GM21367 (cell line): ENCODE data around the gene ZNF324B.
"Not testable (repeated sequence)": the region's sequence is repeated elsewhere in the genome, so short reads cannot be mapped to it uniquely, and the experiment has no call there.

Source experiments
- ATAC-seq: cut with Tn5 transposase; IDR thresholded peaks from one replicate; pipeline ENCODE4 v1.9.1; 2021; ENCODE audit not compliant: unreplicated experiment

The ZNF324B gene

DNA sequence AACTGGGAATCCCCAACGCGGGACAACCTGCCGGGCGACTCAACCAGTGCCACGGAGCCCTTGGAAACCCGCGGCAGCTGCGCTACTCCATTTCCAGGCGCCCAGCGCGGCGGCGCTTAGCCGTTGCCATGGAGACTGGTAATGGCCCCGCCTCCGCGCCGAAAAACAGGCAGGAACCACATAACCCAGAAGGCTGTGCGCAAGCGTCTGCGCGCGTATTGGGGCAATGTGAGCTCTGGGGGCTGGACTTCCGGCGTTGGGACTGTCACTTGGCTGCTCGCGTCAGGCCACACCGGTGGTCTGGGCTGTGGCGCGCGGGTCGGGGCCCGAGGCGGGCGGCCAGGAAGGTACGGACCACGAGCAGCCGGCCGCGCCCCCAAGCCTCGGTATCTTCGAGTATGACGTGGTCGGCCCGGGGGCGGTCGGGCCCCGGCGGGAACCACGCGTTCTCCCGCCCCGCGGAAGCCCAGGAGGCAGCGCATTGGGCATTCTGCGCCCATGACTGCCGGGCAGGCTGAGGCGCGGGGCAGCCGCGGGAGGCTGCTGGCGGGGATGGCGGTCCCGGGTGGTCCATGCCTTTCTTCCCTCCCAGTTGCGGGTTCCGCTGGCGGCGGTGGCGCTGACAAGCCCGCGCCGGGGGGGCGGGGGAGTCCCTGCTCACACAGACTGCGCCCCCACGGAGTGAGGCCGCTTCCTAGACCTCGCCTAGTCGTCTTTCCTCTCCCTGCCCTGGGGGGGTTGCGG lies at the start of gene ZNF324B:
ZNF324B (plus strand) TSS at position 265 of the 744 bp plus-strand sequence. CDS start 2,080 bp downstream, outside the sequence.
- peak; percentile 83 for ATAC-seq

GRCh38 chr19:58401840-58402421 lies 49.5 kb upstream of the ZNF324B start:
- no peak for ATAC-seq

DNA sequence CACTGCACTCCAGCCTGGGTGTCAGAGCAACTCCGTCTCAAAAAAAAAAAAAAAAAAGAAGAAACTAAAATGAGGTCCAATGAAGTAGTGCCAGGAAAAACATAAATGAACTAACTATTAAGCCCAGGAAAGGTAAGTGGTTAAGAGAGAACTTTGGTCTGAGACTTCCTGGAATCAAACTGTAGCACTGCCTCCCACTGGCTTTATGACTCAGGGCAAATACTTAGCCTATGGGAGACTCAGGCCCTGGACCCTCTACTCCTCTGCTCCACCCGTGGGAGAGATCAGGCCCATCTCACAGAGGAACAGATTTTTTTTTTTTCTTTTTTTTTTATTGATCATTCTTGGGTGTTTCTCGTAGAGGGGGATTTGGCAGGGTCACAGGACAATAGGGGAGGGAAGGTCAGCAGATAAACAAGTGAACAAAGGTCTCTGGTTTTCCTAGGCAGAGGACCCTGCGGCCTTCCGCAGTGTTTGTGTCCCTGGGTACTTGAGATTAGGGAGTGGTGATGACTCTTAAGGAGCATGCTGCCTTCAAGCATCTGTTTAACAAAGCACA lies 47.4 kb upstream of the ZNF324B start:
- ATAC-seq, result not testable (repeated sequence)

GRCh38 chr19:58406818-58407657 lies 44.4 kb upstream of the ZNF324B start:
- ATAC-seq, result no peak

- no peak for ATAC-seq
These were observed 43.7 kb upstream of the ZNF324B start for GRCh38 chr19:58407658-58408151.

GRCh38 chr19:58408152-58409009 lies 43.0 kb upstream of the ZNF324B start, which contains the start of gene ZNF584:
TSS of gene ZNF584 (plus strand) at chr19:58408649. CDS start at chr19:58409148, 499 bp downstream.
- ATAC-seq, result peak; percentile 88

GRCh38 chr19:58409010-58409790 lies 42.2 kb upstream of the ZNF324B start:
- no peak for ATAC-seq

DNA sequence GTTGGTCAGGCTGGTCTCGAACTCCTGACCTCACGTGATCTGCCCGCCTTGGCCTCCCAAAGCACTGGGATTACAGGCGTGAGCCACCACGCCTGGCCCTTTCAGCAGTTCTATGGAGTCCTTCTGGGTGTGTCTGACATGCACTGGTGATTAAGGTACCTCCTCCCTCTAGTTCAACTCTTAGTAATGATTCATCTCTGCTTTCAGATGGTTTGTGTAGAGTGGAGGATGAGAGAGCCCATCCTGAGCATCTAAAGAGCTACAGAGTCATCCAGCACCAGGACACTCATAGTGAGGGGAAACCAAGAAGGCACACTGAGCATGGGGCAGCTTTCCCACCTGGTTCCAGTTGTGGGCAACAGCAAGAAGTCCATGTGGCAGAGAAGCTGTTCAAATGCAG lies 34.8 kb upstream of the ZNF324B start:
- no peak for ATAC-seq

DNA sequence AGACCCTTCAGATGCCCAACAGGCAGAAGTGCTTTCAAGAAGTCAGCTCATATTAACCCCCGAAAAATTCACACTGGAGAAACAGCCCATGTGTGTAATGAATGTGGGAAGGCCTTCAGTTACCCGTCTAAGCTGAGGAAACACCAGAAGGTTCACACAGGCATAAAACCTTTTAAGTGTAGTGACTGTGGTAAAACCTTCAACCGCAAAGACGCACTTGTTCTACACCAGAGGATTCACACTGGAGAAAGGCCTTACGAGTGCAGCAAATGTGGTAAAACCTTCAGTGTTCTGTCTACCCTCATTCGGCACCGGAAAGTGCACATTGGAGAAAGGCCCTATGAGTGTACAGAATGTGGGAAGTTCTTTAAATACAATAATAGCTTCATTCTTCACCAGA lies 34.4 kb upstream of the ZNF324B start:
- ATAC-seq, result no peak

GRCh38 chr19:58428617-58429016 lies 22.8 kb upstream of the ZNF324B start:
- ATAC-seq, result no peak

DNA sequence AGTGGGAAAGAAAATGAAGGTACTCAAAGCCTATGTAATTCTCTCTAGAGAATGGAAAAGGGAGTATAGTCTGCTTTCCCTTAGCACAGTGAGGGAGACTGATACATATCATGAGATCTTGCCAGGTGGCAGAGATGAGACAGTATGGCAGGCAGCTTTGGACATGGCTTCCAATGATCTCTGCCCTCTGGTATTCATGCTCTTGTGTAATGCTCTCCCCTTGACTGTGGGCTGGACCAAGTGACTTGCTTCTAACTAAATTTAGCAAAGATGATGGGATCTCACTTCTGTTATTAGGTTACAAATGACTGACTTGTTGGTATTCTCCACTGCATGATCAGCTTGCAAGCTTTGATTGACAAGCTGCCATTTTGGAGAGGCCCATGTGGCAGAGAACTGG lies 21.7 kb upstream of the ZNF324B start:
- ATAC-seq, result no peak

- ATAC-seq, result no peak
These were observed 17.2 kb upstream of the ZNF324B start for GRCh38 chr19:58434217-58434616.

DNA sequence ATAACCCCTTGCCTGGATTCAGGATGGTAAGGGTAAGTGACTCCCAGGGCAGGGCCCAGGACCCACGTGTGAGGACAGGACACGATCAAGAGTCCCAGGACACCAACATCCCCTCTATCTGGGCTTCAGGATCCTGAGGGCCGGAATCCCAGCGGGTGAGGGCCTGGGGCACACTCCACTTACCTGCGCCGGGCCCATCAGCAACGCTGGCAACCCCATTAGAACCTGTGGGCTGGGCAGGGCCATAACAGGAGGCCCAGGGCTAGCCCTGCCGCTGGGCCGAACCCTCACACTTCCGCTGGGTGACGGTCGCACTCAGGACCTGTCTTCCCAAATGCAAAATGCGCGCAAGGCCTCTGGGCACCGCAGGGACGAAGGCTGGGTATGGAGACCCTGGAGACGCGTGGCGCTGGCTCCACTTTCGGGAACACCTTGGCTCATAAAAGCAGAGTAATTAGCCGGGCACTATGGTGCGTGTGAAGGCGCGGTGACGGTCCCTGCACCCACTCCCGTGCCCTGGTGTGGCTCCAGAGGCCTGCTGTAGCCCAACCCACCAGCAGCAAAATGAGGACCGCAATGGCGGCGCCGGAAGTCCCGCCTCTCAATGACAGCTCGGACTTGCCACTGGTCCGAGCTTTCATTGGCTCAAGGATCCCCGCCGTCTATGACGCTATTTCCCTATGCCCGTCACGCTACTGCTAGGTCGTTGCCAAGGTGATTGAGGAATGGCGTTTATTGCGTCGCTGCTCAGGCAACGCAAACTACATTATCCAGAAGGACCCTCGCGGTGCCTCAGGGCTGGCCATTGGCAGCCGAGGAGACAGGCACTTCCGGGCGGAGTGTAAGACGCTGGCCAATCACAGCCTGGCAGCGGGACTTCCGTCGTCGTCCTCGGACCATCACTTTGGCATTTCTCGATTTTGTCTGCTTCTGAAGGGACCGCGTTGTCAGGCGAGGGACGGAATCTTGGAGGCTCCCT lies 11.6 kb upstream of the ZNF324B start, which contains the start of gene ZNF132:
ZNF132 (minus strand) TSS at position 578 of the 979 bp plus-strand sequence; CDS start at position 246, 332 bp downstream.
- peak; percentile 92 for ATAC-seq

DNA sequence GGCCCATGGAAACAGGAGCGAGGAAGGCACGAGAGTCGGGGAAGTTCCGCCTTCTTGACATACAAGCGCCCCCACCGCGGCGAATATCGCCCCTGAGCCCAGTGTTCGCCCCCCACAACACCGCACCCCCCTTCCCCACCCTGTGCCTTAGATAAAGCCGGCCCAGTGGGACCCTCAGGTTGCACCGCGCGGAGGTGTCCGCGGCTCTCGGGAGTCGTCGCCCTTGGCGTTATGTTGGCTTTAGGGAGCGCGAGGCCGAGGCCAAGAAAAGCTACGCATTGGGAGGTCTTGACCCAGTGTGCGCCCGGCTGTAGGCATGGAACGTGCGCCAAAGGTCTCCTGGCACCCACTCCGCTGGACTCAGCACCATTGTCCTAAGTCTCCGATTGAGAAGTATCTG lies 10.9 kb upstream of the ZNF324B start:
- ATAC-seq, result no peak

DNA sequence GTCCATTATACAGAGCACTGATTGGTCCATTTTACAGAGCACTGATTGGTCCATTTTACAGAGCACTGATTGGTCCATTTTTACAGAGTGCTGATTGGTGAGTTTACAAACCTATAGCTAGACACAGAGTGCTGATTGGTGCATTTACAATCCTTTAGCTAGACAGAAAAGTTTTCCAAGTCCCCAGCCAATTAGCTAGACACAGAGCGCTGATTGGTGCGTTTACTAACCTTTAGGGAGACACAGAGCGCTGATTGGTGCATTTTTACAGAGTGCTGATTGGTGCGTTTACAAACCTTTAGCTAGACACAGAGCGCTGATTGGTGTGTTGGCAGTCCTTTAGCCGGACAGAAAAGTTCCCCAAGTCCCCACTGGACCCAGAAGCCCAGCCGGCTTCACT lies 8.4 kb upstream of the ZNF324B start:
- ATAC-seq, result not testable (repeated sequence)

DNA sequence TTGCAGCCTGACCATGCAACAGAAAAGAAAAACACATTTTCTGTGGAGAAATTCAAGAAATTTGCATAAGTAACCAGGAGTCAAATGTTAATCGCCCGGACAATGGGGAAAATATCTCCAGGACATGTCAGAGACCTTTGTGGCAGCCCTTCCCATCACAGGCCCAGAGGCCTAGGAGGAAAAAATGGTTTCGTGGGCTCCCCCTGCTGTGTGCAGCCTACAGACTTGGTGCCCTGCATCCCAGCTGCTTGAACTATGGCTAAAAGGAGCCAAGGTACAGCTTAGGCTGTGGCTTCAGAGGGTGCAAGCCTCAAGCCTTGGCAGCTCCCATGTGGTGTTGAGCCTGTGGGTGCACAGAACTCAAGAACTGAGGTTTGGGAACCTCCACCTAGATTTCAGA lies 2.6 kb upstream of the ZNF324B start:
- ATAC-seq, result not testable (repeated sequence)

DNA sequence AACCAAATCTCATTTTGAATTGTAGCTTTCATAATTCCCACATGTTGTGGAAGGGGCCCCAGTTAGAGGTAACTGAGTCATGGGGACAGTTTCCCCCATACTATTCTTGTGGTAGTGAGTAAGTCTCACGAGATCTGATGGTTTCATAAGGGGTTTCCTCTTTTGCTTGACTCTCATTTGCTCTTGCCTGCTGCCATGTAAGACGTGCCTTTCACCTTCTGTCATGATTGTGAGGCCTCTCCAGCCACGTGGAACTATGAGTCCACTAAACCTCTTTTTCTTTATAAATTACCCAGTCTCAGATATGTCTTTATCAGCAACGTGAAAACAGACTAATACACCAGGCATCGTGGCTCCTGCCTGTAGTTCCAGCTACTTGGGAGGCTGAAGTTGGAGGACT lies 1.4 kb upstream of the ZNF324B start:
- not testable (repeated sequence) for ATAC-seq

- ATAC-seq, result peak; percentile 6
These were observed 515 bp upstream of the ZNF324B start for GRCh38 chr19:58450856-58451357.
